Inferior parietal cortex (tissue), 1 donor: ENCODE measurements around the gene NHS.
"Not testable (repeated sequence)": the region's sequence is repeated elsewhere in the genome, so short reads cannot be mapped to it uniquely, and the experiment has no call there.

Experiments used
- DNase-seq: peaks from one replicate; pipeline ENCODE4 v3.0.0-alpha.2; 2016; ENCODE audit errors: extremely low spot score

The NHS gene

DNA sequence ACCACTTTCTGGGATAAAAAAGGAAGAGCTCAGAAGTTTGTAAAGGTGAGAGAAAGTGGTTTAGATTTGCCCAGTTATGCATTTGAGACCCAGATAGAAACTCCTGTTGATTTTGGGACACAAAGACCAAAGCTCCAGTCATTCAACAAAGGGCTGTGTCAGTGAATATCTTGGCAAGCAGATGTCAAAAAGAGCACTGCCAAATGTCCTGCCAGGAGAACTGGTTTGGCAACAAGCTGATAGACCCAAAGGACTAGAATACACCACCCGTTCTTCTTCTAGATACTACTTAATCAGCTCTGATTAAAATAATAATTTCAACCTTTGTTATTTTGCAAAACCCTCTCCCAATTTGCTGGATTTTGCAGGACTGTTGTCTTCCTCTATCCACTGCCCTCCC lies 121.4 kb downstream of the NHS start:
- DNase-seq, result no peak

DNA sequence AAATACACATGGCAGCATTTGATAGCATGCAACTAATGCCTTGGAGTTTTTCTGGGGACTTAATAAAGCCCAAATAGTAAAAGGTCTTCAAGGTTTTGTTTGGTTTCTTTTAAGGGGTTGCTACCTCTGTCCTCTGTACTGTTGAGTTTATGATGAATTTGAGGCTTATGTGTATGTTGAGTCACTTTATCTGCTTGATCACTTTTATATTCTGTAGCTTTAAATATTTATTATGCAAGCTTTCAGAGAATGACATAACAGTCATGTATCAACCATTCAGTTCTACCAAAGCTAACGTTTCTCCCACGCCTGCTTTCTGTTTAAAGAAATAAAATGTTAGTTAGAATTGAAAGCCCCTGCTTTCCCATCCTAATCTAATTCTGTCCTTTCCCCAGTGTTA lies 122.2 kb downstream of the NHS start:
- no peak for DNase-seq

DNA sequence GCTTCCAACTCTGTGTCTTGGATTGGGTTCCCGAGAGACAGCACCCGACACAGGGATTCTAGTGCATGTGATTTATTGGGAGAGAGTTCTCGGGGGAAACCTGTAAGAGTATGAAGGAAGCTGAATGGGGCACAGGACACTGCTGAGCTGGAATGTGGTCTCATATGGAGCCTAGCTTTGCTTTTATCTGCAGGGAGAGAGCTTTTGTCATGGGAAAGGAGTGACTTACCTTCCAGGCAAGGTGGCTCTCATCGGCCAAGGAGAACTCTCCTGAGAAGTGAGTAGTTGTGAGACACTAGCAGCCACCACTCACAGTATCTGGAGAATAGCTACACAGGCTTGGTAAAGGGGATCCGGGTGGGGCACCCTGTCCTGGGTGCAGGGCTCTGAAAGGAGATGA lies 124.5 kb downstream of the NHS start:
- DNase-seq, result no peak

DNA sequence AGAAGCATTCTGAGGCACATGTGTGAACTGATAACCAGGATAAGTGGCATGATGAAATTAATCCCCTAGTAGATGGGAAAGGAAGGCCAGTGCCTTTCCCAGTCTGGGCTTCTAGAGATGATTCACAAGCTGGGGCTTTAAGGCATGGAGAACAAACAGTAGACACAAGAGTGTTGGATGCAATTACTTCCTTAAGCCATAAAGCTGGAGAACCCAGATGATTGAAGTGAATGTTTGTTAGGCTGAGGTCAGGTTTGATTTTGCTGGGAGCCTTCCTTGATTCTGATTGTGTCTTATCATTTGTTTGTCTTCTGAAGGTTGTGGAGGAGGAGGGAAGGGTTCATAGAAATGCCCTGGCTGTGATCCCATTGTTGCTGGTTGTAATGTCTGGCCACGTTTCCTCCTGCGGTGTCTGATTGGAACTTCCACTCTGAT lies 125.2 kb downstream of the NHS start:
- DNase-seq, result no peak

DNA sequence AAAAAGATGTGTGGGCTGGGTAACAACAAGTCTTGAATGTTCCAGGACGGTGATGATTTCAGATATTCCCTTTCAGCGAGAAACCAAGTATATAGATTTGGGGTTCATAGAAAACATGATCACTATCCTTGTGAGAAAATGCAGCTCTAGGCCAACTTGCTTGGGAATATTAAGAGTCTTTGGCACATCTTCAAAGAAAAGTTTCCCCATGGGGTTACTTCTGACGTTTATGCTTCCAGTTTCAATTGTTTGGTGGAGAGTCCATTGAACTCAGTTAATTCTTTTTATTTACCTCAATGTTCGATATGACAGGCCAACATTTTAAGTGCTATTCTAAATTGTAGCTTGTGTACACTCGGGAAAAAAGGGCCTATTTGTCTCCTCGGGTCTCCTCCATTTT lies 126.7 kb downstream of the NHS start:
- DNase-seq, result no peak

DNA sequence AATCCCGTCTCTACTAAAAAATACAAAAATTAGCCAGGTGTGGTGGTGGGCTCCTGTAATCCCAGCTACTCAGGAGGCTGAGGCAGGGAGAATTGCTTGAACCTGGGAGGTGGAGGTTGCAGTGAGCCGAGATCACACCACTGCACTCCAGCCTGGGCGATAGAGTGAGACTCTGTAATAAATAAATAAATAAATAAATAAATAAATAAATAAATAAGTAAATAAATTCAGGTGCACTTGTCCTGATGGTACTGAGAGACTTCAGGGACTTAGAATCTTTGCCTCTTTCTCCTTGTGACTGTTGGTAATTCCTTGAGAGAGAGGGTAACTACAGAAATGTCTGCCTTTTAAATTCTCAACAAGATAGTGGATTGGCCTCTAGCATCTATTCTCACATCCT lies 131.4 kb downstream of the NHS start:
- DNase-seq, result not testable (repeated sequence)

DNA sequence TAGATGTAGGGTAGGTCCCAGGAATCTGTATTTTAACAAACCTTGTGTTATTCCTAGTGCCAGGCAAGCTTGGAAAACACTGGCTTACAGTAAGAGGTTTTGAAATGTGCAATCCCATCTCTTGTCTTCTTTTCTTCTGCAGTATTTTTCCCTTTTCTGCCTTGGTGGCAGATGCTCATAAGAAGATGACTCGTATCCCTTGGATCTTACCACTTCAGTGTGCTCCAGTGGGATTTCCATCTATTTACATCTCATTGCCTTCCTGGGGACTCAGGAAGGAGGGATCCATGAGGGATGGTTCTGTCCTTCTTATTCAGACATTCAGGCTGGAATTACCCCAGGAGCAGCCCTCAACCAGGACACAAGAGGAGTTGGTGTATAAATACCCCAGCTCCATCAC lies 136.6 kb downstream of the NHS start:
- DNase-seq, result no peak

DNA sequence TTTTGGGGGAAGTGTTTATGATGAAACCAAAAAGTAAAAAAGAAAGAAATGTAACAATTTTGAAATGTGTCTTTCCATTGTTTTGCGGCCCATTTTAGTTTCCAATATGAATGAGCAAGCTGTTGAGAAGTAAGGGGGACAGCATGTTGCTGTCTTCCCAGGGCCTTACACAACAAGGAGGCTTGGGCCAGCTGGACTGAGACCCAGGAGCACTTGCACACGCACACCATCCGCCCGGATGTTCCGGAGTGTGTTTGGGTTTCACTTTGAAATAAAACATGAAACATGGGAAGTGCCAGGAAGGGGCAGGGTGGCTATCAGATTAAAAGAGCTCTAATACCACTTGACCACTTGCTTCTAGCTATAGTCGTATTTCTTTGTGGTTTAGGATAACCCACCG lies 144.4 kb downstream of the NHS start:
- no peak for DNase-seq

DNA sequence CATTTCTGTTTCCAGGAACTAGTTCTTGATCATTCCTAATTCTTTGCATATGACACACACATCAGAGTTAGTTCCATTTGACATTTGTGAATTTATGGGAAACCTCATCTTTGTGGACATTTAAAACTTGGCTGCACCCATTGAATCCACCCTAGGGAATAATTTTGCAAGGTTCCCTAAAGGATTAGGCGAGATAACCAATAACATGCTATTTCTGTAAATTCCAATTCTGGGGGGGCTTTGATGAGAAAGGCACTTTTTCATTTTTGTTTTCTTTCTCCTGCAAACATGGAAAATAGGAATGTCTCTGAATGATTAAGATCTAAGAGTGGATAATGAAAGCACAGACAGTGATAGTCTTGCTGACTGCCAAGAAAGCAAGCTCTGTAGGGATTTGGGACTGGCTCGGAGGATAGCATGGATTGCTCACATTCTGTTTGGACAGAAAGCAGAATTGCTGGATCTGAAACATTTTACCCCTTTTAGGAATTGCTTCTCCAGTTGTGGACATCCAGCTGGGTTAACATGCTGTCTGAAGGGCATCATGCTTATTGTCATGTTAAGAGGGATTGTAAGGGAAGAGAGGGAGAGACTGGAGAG lies 145.1 kb downstream of the NHS start:
- no peak for DNase-seq

DNA sequence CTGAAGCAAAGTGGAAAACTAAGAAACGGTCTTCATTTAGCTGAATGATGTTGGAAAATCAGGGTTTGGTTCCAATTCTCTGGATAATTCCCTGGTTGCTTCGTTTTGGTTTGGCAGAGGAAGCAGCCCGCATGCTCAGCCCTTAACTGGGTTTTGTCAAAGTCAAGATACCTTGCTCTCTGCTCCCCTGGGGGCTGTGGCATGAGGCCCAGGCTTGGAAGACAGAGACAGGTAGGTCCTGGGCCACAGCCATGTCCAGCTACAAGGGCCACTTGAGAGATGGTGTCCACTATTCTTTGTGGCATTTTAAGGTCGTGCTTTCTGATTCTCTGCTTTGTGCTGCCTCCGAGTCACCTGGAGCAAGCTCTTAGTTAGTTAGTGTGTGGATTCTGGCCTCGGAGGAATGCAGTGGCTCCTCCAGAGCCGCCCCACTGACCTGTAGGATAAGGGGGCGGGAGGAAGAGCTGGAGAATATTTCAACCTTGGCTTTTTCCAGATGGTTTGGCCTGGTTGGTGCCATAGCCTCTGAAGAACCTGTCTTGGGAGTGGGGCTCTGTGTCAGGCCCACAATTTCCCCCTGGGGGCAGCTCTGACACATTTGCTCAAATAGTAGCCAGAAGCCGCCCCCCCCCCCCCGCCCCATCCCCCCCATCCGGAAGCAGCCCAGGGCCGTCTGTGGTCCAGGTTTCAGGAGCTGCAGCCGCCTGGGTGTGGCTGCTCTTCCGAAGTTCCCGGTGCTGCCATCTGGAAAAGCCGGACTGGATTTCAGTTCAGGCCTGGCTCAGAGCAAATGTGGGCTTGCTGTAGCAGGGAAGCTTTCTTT lies 147.1 kb downstream of the NHS start:
- no peak for DNase-seq

DNA sequence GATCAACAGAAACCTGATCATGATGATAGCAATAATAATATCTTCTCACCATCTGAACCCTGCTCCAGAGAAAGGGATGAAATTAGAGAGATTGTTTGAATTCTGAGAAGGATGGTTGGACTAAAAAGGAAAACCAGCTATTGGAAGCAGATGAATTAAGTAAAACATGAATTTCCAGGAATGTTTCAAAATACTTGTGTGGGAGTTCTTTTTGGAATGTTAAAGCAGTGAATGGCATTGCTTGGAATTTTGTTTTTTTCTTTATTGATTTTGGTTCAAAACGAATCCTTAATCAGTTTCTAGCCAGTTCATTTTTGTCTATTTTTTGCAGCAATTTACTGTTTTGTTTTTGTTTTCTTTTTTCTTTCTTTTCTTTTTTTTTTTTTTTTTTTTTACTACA lies 150.3 kb downstream of the NHS start:
- no peak for DNase-seq

DNA sequence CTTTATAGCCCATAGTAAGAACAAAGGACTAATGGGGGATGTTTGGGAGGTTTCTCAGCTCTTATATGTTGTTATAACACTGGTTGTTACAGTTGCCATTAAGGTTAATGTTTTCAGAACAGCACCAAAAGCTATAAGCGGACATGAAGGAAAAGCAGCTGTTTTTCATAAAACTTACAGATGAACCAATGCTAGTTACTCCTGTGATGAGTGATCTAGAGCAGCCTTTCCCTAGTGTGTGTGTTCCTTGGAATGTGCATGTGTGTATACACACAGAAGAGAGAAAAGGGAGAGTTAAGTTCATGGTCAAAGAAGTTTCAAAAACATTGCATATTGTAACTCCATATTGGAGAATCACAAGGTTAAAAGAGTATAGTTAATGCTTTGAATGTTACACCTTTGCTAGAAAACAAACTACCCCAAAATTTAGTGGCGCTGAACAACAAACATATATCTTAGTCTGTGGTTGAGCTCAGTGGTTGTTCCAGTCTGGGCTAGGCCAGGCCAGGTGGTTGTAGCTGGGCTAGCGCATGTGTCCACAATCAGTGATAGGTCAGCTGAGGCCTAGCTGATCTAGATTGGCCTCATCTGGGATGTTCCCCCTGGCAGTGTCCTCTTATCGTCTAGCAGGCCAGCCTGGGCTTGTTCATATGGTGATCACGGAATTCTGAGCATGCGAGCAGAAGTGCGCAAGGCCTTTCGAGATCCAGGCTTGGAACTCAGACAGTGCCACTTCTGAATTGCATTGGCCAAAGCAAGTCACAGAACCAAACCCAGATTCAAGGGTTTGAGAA lies 151.0 kb downstream of the NHS start:
- no peak for DNase-seq

DNA sequence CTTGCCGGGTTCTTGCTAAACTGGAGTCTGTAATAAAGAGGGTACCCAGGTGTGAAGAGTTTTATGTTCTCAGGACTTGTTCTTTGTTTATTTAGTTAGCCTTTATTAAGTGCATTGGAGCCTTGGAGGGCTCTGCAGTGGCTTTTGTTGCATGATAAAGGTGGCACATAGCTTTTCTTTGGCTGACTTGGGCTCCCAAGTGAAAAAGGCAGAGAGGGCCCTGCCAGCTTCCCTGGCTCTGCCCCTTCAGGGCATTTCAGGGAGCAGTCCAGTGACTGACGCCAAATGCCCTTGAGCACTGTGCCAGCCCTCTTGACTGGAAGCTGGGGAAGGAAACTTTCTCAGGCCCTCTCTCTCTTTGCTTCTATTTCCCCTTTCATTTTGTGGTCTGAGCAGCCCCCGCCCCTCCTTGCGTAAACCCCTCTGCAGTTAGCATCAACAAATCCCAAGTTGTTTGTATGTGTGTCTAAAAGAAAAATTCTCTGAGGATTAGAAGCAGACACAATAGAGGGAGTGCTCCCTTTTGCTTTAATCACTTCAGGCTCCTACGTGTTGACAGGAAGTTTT lies 152.2 kb downstream of the NHS start:
- DNase-seq, result no peak

DNA sequence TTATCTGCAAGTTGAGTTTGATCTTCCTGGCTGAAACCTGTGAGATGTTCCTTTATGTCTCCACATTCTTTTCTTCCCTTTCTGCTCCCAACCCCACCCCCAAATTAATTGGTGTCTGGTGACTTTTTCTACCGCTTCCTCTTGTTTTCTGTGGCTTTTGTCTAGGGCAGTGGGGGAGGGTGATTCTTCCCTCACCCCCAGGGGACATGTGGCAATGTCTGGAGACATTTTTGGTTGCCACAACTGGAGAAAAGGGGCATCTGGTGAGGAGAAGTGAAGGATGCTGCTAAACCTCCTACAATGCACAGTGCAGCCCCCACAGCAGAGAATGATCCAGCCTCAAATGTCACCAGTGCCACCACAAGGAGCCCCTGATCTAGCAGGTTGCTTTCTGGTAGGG lies 152.9 kb downstream of the NHS start:
- DNase-seq, result no peak

DNA sequence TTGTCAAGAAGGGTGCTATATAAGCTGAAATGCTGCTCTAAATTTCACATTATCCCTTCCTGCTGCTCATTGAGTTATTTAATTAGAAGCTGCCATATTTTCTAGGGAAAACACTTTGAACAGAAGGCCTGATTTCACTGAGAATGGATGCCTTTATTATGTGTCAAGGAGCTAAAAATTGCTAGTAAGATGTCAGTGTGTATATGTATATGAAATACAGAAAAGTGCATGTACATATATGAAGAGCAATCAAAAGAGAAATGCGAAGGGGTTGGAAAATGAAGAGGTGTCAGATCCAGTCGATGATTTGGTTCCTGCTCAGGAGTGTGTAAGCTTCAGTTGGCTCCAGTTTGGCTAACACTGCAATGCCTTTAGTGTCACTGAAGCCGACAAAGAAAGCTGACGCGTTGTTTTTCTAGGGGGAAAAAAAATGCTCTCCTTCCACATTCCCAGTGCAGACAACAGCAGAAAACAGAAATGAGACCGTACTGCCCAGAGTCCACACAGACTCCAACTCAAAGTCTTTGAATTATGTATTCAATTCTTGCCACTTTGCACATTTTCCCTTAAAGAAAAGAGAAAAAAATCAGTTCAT lies 154.2 kb downstream of the NHS start:
- no peak for DNase-seq

DNA sequence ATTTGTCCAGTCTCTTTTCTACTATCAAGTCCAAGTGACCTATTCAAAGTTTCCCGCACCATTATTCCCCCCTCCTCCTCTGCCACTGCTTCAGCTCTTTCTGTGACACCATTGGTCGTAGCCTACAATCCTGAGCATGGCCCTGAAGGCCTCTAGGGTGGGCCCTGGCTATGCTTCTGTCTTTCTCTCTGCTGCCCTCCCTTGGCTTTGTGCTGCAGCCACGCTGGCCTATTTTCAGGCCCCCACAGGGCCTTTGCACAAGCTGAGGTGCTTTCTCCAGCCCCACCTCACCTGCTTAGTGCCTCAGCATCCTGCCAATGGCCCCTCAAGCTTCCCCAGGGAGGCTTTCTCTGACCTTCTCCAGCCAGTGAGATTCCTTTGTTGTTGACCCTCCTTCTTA lies 156.5 kb downstream of the NHS start:
- DNase-seq, result no peak

DNA sequence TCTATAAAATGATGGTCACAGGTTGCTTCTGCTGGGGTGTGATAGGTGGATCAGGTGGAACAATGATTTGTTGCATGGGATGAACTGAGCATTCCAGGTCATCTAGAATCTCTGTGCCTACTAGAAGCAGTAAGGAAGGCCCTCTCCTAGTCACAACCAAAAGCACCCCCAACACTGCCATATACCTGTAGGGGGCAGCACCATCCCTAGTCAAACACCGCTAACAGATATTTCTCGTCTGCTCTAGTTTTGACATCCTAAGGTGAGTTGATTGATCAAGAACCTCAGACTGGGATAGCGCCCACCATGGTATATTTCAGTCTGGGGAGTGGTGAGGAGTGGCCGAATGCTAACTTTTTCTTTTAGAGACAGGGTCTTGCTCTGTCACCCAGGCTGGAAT lies 160.2 kb downstream of the NHS start:
- DNase-seq, result no peak

DNA sequence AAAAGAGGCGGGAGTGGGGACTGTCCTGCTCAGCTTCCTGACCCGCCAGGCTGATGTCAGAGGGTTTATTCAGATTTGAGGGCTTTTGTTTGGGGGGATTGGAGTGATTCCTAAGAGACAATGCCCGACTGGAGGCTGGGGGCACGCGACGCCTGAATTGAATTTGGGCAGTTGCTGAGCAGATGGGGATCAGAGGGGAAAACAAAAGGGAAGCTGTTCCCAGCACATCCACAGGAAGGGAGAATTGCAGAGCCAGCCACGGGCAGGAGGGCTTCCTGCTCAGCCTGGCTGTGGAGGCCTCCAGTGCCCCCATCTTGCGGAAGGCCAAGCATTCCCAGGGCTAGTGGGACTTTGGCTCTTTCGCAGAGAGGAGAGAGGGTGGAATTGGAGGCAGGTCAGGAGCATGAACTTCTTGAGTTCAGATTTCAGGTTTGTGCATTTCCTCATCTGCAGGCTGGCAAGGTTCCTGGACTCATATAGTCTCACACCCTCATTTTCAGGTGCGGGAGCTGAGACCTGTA lies 162.8 kb downstream of the NHS start:
- no peak for DNase-seq

DNA sequence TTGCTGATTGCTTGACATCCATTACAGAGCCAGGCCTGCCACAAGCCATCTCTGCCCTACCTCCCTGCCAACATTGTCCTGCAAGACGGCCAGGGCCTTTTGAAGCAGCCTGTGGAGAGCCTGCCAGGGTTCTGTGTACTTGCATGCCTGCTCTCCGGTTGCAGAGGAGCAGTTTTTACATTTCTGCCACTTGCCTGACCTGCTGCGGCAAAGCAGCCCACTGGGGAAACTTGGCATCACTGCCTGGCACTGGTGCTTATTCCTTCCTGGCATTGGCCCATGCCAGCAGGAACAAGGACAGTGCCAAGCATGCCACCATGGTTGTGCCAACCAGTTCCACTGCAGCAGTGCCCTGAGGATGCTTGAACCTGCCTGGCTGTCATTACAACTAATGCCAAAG lies 167.1 kb downstream of the NHS start:
- DNase-seq, result no peak

DNA sequence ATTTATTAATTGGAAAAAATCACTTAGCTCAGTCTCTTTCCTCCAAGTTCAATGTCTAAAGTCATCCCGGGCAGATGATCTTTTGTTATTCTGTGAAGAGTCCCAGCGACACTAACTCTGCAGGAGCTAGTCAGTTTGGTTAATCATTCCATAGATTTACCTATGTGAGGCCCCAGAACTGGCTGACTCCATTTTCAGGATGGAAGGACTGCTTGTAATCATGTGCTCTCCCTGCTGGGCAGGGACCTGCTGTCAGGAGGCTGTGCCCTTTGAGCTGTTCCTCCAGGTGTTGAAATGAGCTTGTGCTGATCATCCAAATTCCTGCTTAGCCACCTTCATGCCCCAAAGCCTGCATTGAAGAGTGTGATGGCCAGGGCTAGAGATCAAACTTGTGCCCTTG lies 169.8 kb downstream of the NHS start:
- DNase-seq, result no peak

DNA sequence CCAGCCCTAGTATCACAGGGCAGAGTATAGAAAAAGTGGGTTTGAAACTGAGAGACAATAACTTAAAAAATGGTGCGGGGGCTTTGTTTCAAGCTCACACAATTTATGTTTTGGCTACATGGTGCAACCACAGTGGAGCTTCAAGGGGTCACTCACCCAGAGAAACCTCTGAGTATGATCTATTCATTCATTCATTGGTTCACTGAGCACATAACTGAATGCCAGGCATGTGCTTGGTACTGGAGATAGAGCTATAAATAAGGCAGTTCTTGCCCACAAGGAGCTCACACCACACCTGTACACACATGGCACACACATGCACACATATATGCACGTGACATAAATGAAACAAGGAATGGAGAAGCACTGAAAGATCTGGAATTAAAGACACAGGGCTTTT lies 171.4 kb downstream of the NHS start:
- DNase-seq, result no peak

DNA sequence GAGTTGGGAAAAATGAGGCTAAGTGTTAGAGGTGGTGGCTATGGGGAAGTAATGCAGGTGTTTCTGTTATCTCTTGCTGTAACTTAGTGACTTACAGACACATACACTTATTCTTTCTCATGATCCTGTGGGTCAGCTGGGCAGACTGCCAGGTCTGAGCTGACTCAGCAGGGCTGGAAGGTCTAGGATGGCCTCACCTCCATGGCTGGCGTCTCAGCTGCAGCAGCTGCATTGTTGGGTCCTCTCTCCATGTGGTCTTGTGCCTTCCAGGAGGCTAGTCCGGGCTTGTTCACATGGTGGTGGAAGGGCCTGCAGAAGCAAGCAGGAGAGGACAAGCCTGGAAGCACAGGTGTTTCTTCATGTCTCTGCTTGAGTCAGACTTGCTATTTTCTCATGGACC lies 172.7 kb downstream of the NHS start:
- DNase-seq, result no peak
